ENCODE data around the gene PNRC1. TPM values are rescaled to one million over a fixed set of nuclear protein-coding genes. Genes with fewer than 3 reads are reported as not detected.
"Not testable (repeated sequence)": the region's sequence is repeated elsewhere in the genome, so short reads cannot be mapped to it uniquely, and the experiment has no call there.

The PNRC1 gene
- total RNA-seq, 1 donor from 2014 or later, result 289 TPM

GRCh38 chr6:89035252-89036101 lies 45.1 kb upstream of the PNRC1 start:
- Histone ChIP-seq H3K27ac (peak overlapping the region; percentile 91), H3K9me3 (peaks cover 9% of the 10 kb centered on the region), H3K4me1 (peaks cover 30% of the 10 kb centered on the region), H3K36me3 (no peaks in the 10 kb centered on the region), H3K27me3 (no peaks in the 10 kb centered on the region), H3K4me3 (peak overlapping the region; percentile 6 to 7)
- peak; percentile 72 to 91 for TF ChIP-seq POLR2AphosphoS5 (IDR thresholded peaks at IDR 0.05; ENCODE audit: insufficient read depth in 1 of 2, low read depth in 1 of 2)
- no peak for TF ChIP-seq CTCF (IDR thresholded peaks at IDR 0.05)
- DNase-seq (ENCODE audit: extremely low spot score in 2 of 2), result peak in 1 of 2 donors; percentile 100
- intact Hi-C loops (cut with DNase I), result loop anchor here (2.0 to 5.0 kb wide), 2 partner anchors 13 to 47 kb away; partner anchors contain the start of gene PNRC1

GRCh38 chr6:89037141-89037900 lies 43.2 kb upstream of the PNRC1 start:
- intact Hi-C loops (cut with DNase I), result loop anchor here (5.0 kb wide), 1 partner anchor 45 kb away; the partner anchor contains the start of gene PNRC1

GRCh38 chr6:89037901-89038293 lies 42.7 kb upstream of the PNRC1 start:
- peaks cover 30% of the 10 kb centered on the region for H3K4me1 ChIP-seq
- H3K4me3 ChIP-seq; H3K27ac ChIP-seq; DNase-seq (ENCODE audit: extremely low spot score in 2 of 2); H3K9me3 ChIP-seq; H3K36me3 ChIP-seq; H3K27me3 ChIP-seq: not testable (repeated sequence)
- intact Hi-C loops (cut with DNase I), result loop anchor here (5.0 kb wide), 1 partner anchor 44 kb away; the partner anchor contains the start of gene PNRC1

More at GRCh38 chr6:89037141-89037900, 43.2 kb upstream of the PNRC1 start:
- no peak for TF ChIP-seq CTCF (IDR thresholded peaks at IDR 0.05)
- TF ChIP-seq POLR2A (IDR thresholded peaks at IDR 0.05), result no peak
- TF ChIP-seq POLR2AphosphoS5 (IDR thresholded peaks at IDR 0.05; ENCODE audit: insufficient read depth in 1 of 2, low read depth in 1 of 2), result no peak
- H3K27me3 ChIP-seq, result no peaks in the 10 kb centered on the region
- peaks cover 30% of the 10 kb centered on the region for H3K4me1 ChIP-seq
- peaks cover 9% of the 10 kb centered on the region for H3K9me3 ChIP-seq
- H3K27ac ChIP-seq, result peak overlapping the region; percentile 91
- DNase-seq (ENCODE audit: extremely low spot score in 2 of 2), result no peak
- H3K4me3 ChIP-seq, result no peak overlapping the region
- no peaks in the 10 kb centered on the region for H3K36me3 ChIP-seq

- peaks cover 8% of the 10 kb centered on the region for H3K9me3 ChIP-seq
Measured at GRCh38 chr6:89042664-89043063, 37.9 kb upstream of the PNRC1 start.

More at GRCh38 chr6:89042664-89043063, 37.9 kb upstream of the PNRC1 start:
- intact Hi-C loops (cut with DNase I), result no loop called here
- Histone ChIP-seq H3K27ac (no peak overlapping the region), H3K4me3 (no peak overlapping the region), H3K36me3 (no peaks in the 10 kb centered on the region), H3K4me1 (peaks cover 4% of the 10 kb centered on the region), H3K27me3 (no peaks in the 10 kb centered on the region)
- TF ChIP-seq CTCF (IDR thresholded peaks at IDR 0.05), result no peak
- DNase-seq (ENCODE audit: extremely low spot score in 2 of 2), result no peak

Data from vagina (tissue), 2 donors.